GM12878 (cell line): ENCODE measurements around the gene DSEL. TPM values are rescaled to one million over a fixed set of nuclear protein-coding genes. Genes with fewer than 3 reads are reported as not detected.
A peak's percentile ranks its signal among the peaks of the same experiment; 100 is the strongest.

ENCODE experiments used
- ATAC-seq: fragments of 200-7000 bp; cut with Tn5 transposase; 3 replicates; pipeline ENCODE4 v1.9.1; 2020; ENCODE audit warnings: mild to moderate bottlenecking, moderate library complexity
- BruUV-seq: library from RNA; stranded (reverse); fragments of 400-500 nt; replicated peaks from 2 replicates; lab custom pipeline; 2021; lab: Mats Ljungman, UMichigan
- CTCF ChIA-PET: fragments of 300-600 bp; sonication (Branson Sonifier 250); formaldehyde crosslinking; extraction: SDS; loops from one replicate; lab custom pipeline; 2021; ENCODE audit warnings: inconsistent platforms; lab: Yijun Ruan, JAX
- POLR2A ChIA-PET: fragments of 350-600 bp; formaldehyde crosslinking; extraction: SDS; loops from one replicate; lab custom pipeline; 2021; ENCODE audit warnings: inconsistent platforms; lab: Charles Lee
- RAD21 ChIA-PET: fragments of 300-600 bp; sonication (Branson Sonifier 250); formaldehyde crosslinking; loops from one replicate; lab custom pipeline; 2023; ENCODE audit warnings: antibody characterized with exemption; ENCODE audit not compliant: unreplicated experiment; lab: Charles Lee
- SMC1A ChIA-PET: fragments of 300-600 bp; sonication (Branson Sonifier 250); formaldehyde crosslinking; loops from one replicate; lab custom pipeline; 2023; ENCODE audit not compliant: unreplicated experiment, uncharacterized antibody; lab: Charles Lee
- DNase-seq: peaks from one replicate; pipeline ENCODE4 v3.0.0-alpha.2; 2011; ENCODE audit warnings: low read depth, low spot score
- FAIRE-seq: peaks from 3 replicates; lab custom pipeline; 2011; peaks lifted over from hg19 to GRCh38; lab: Jason Lieb, UNC
- H2AFZ ChIP-seq: 2 replicates; pipeline ENCODE4 v1.6.0; 2011; ENCODE audit warnings: low read depth, low read length, control low read depth; ENCODE audit not compliant: control insufficient read depth
- H3K27ac ChIP-seq: 2 replicates; pipeline ENCODE4 v1.5.1; 2011; ENCODE audit warnings: control low read depth; ENCODE audit not compliant: control insufficient read depth, insufficient read depth
- H3K27me3 ChIP-seq, 2 experiments: replicated peaks in 1 of 2; 2 replicates each; pipeline versions ENCODE4 v1.6.0 to v1.6.1; 2011; ENCODE audit warnings: low read length in 1 of 2; ENCODE audit not compliant: control insufficient read depth in 2 of 2, insufficient read depth in 2 of 2
- H3K36me3 ChIP-seq, 2 experiments: 2 replicates each; pipeline ENCODE4 v1.5.1; 2011; ENCODE audit warnings: low read length in 1 of 2; ENCODE audit not compliant: control insufficient read depth in 2 of 2, insufficient read depth in 2 of 2
- H3K4me1 ChIP-seq: 2 replicates; pipeline ENCODE4 v1.6.1; 2011; ENCODE audit warnings: mild to moderate bottlenecking, low read length, moderate library complexity, mixed read lengths; ENCODE audit not compliant: control insufficient read depth, insufficient read depth
- H3K4me2 ChIP-seq: 2 replicates; pipeline ENCODE4 v1.6.0; 2011; ENCODE audit warnings: control low read depth; ENCODE audit not compliant: control insufficient read depth, insufficient read depth
- H3K4me3 ChIP-seq: fragments of 200-600 bp; sonication (generic); 2 replicates; pipeline ENCODE4 v1.5.1; 2016
- H3K79me2 ChIP-seq: 2 replicates; pipeline ENCODE4 v1.6.0; 2011; ENCODE audit warnings: low read length; ENCODE audit not compliant: control insufficient read depth, insufficient read depth
- H3K9ac ChIP-seq: 2 replicates; pipeline ENCODE4 v1.8.0; 2011; ENCODE audit warnings: low read length, control low read depth, mixed read lengths; ENCODE audit not compliant: control insufficient read depth, insufficient read depth
- H3K9me3 ChIP-seq: replicated peaks from 3 replicates; pipeline ENCODE4 v1.5.1; 2011; ENCODE audit warnings: mild to moderate bottlenecking, low read length; ENCODE audit not compliant: control insufficient read depth, insufficient read depth
- H4K20me1 ChIP-seq: 2 replicates; pipeline ENCODE4 v1.6.0; 2011; ENCODE audit not compliant: control insufficient read depth, insufficient read depth
- BHLHE40 ChIP-seq, 2 experiments: fragments of 450-650 bp in 1 of 2; IDR thresholded peaks; 2 replicates each; pipeline ENCODE4 v1.6.1; 2011 to 2017; ENCODE audit warnings: low read depth in 2 of 2, borderline replicate concordance in 1 of 2, improper control_type of control experiment in 1 of 2, low read length in 1 of 2, mild to moderate bottlenecking in 1 of 2
- CBX5 ChIP-seq: sonication (generic); IDR thresholded peaks from 2 replicates; pipeline ENCODE4 v1.6.1; 2016; ENCODE audit warnings: low read depth, moderate library complexity, mild to moderate bottlenecking, inconsistent platforms
- CEBPB ChIP-seq, 2 experiments: fragments of 150-350 bp in 1 of 2; IDR thresholded peaks; 2 replicates each; pipeline ENCODE4 v1.6.1; 2012 to 2014; ENCODE audit warnings: low read depth in 2 of 2, low read length in 2 of 2, borderline replicate concordance in 1 of 2, inconsistent platforms in 1 of 2
- EED ChIP-seq: sonication (generic); IDR thresholded peaks from 2 replicates; pipeline ENCODE4 v1.6.1; 2016; ENCODE audit warnings: antibody characterized with exemption, low read depth
- KDM1A ChIP-seq: fragments of 200-600 bp; sonication (generic); IDR thresholded peaks from 2 replicates; pipeline ENCODE4 v1.6.1; 2016; ENCODE audit warnings: borderline replicate concordance
- MYC ChIP-seq: IDR thresholded peaks from 2 replicates; pipeline ENCODE4 v1.6.1; 2011; ENCODE audit warnings: mild to moderate bottlenecking, low read length, moderate library complexity, inconsistent platforms; ENCODE audit not compliant: insufficient read depth, insufficient replicate concordance, insufficient read length, severe bottlenecking
- SREBF2 ChIP-seq: IDR thresholded peaks from 2 replicates; pipeline ENCODE4 v1.6.1; 2012; ENCODE audit warnings: mild to moderate bottlenecking, low read length
- TARDBP ChIP-seq: IDR thresholded peaks from 2 replicates; pipeline ENCODE4 v1.6.1; 2016; ENCODE audit warnings: borderline replicate concordance
- TCF3 ChIP-seq: IDR thresholded peaks from 2 replicates; pipeline ENCODE4 v1.6.1; 2012; ENCODE audit warnings: low read depth, mild to moderate bottlenecking, low read length, borderline replicate concordance; ENCODE audit not compliant: insufficient read depth
- YBX1 ChIP-seq: fragments of 450-650 bp; IDR thresholded peaks from 2 replicates; pipeline ENCODE4 v1.6.1; 2016; ENCODE audit warnings: antibody characterized with exemption
- YY1 ChIP-seq: IDR thresholded peaks from 2 replicates; pipeline ENCODE4 v1.6.1; 2011; ENCODE audit warnings: low read depth, mild to moderate bottlenecking, low read length
- ZSCAN29 ChIP-seq: fragments of 450-650 bp; IDR thresholded peaks from 2 replicates; pipeline ENCODE4 v1.6.1; 2017; ENCODE audit warnings: mild to moderate bottlenecking, moderate library complexity
- WGBS: methylation state at CpG from one replicate; pipeline ENCODE4 v1.1.6; 2016; ENCODE audit warnings: low lambda C conversion rate; ENCODE audit not compliant: insufficient replicate concordance, insufficient coverage; ENCODE audit errors: missing lambda C conversion rate; 5-methylcytosine and 5-hydroxymethylcytosine counted together
- in situ Hi-C: fragments of 300-500 bp; cut with MboI; formaldehyde crosslinking; loops from 9 replicates; pipeline ENCODE4 v1.14.3; 2018; ENCODE audit warnings: mixed read lengths
- intact Hi-C: fragments of 100-400 bp; cut with micrococcal nuclease; formaldehyde crosslinking; loops from one replicate; pipeline ENCODE4 v1.14.2; 2022; ENCODE audit not compliant: unreplicated experiment
- polyA plus RNA-seq, 11 experiments: library from polyadenylated mRNA; depleted of rRNA in 4 of 11; unstranded in 6 of 11; stranded (reverse) in 5 of 11; fragments of >200 nt; fragmentation: Nextera tagmentation in 4 of 11; fragmentation: Illumina TruSeq in 1 of 11; extraction: Ambion mirVana in 4 of 11; extraction: Trizol in 1 of 11; gene quantifications; 1 replicate in 1 of 11; 2 replicates in 10 of 11; pipeline versions ENCODE4 v1.2.1 to v1.2.3, GENCODE V29; 2011 to 2016; ENCODE audit warnings: inconsistent platforms in 2 of 11, missing spikeins in 2 of 11, low read depth in 1 of 11
- total RNA-seq, 4 experiments: library from RNA; depleted of rRNA in 3 of 4; stranded (reverse); fragments of >200 nt in 3 of 4; fragmentation: Illumina TruSeq in 1 of 4; extraction: Trizol in 1 of 4; gene quantifications; 2 replicates each; pipeline versions ENCODE4 v1.2.1 to v1.2.3, GENCODE V29; 2013 to 2021
- TF ChIP-seq, protein P1 (sequence below): fragments of 450-650 bp; formaldehyde crosslinking; IDR thresholded peaks from 2 replicates; pipeline ENCODE4 v1.4.0; 2020; ENCODE audit warnings: mild to moderate bottlenecking, moderate library complexity
- TF ChIP-seq, protein P2 (sequence below): fragments of 450-650 bp; IDR thresholded peaks from 2 replicates; pipeline ENCODE4 v1.6.1; 2014; ENCODE audit warnings: mild to moderate bottlenecking

DSEL gene
- total and polyA plus RNA-seq, 10 of the 15 experiments (the other 5 are each of a cell fraction or from before 2014, with no cell fraction given): 0.03 TPM; not detected in 9

DNA sequence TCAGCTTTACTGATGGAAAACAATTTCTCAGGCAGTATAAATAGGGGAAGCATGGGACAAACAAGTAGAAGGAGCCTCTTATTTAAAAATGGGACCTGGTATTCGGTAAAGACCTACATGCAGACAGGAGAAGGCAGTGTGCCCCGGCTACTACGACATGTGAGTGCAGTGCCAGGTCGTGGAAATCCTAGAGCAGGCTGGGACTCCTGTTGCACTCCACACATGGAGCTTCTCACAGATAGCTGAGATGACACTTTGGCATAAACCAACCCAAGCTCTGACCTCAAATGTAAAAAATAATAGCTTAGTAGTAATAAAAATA is 885 bp upstream of the DSEL start:
- H3K27me3 ChIP-seq: peaks cover 0 to 1% of the 10 kb centered on the region in 2 experiments; a peak in 2 of 4 replicates
- DNase-seq (no peak), FAIRE-seq (no peak), ATAC-seq (no peak)
- no peaks in the 10 kb centered on the region for H4K20me1 ChIP-seq
- H3K4me2 ChIP-seq: peak overlapping the region; percentile 43
- BruUV-seq: no TSS peak
- in situ Hi-C loops (no loop called here), intact Hi-C loops (no loop called here)
- ChIA-PET POLR2A (no interaction called here), CTCF (no interaction called here), SMC1A (interaction anchor here (0.6 to 0.7 kb wide), 2 partner anchors 12 to 18 kb away, joined by 3 read pairs; no protein-coding TSS in a partner anchor), RAD21 (interaction anchor here (0.8 kb wide), 1 partner anchor 25 kb away, joined by 3 read pairs; no protein-coding TSS in a partner anchor)
- no peak overlapping the region for H3K9ac ChIP-seq
- H2AFZ ChIP-seq: no peak overlapping the region
- no peaks in the 10 kb centered on the region for H3K9me3 ChIP-seq
- WGBS: 38% methylated on average over 4 of the region's 4 CpGs
- H3K4me1 ChIP-seq: no peaks in the 10 kb centered on the region
- TF ChIP-seq, protein P1, sequence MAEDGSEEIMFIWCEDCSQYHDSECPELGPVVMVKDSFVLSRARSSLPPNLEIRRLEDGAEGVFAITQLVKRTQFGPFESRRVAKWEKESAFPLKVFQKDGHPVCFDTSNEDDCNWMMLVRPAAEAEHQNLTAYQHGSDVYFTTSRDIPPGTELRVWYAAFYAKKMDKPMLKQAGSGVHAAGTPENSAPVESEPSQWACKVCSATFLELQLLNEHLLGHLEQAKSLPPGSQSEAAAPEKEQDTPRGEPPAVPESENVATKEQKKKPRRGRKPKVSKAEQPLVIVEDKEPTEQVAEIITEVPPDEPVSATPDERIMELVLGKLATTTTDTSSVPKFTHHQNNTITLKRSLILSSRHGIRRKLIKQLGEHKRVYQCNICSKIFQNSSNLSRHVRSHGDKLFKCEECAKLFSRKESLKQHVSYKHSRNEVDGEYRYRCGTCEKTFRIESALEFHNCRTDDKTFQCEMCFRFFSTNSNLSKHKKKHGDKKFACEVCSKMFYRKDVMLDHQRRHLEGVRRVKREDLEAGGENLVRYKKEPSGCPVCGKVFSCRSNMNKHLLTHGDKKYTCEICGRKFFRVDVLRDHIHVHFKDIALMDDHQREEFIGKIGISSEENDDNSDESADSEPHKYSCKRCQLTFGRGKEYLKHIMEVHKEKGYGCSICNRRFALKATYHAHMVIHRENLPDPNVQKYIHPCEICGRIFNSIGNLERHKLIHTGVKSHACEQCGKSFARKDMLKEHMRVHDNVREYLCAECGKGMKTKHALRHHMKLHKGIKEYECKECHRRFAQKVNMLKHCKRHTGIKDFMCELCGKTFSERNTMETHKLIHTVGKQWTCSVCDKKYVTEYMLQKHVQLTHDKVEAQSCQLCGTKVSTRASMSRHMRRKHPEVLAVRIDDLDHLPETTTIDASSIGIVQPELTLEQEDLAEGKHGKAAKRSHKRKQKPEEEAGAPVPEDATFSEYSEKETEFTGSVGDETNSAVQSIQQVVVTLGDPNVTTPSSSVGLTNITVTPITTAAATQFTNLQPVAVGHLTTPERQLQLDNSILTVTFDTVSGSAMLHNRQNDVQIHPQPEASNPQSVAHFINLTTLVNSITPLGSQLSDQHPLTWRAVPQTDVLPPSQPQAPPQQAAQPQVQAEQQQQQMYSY (CRISPR knock-in tag): no peak
- TF ChIP-seq ZSCAN29 (no peak), TARDBP (no peak), CEBPB (IDR thresholded peaks at IDR 0.05; ENCODE audit: borderline replicate concordance in 1 of 2, low read depth in 2 of 2, low read length in 2 of 2) (no peak), SREBF2 (no peak), CBX5 (no peak), KDM1A (no peak), MYC (no peak), YY1 (no peak), TCF3 (no peak), EED (no peak), YBX1 (no peak), BHLHE40 (IDR thresholded peaks at IDR 0.05; ENCODE audit: borderline replicate concordance in 1 of 2, low read depth in 2 of 2, low read length in 1 of 2) (no peak)
- TF ChIP-seq, protein P2, sequence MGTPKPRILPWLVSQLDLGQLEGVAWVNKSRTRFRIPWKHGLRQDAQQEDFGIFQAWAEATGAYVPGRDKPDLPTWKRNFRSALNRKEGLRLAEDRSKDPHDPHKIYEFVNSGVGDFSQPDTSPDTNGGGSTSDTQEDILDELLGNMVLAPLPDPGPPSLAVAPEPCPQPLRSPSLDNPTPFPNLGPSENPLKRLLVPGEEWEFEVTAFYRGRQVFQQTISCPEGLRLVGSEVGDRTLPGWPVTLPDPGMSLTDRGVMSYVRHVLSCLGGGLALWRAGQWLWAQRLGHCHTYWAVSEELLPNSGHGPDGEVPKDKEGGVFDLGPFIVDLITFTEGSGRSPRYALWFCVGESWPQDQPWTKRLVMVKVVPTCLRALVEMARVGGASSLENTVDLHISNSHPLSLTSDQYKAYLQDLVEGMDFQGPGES: no peak
- H3K79me2 ChIP-seq: no peaks in the 10 kb centered on the region
- 0 out of 2 replicates have a peak overlapping the region, but pooled peaks have one; percentile 59 for H3K4me3 ChIP-seq
- H3K36me3 ChIP-seq: no peaks in the 10 kb centered on the region
- no peak overlapping the region for H3K27ac ChIP-seq
